DOHH2 (cell line): ENCODE data around the gene EDAR.

Source experiments
- CTCF ChIP-seq: fragments of 200-600 bp; sonication (generic); IDR thresholded peaks from one replicate; pipeline ENCODE4 v1.5.1; 2014; ENCODE audit warnings: antibody characterized with exemption, mild to moderate bottlenecking, low read depth, low read length; ENCODE audit not compliant: poor library complexity, severe bottlenecking
- EZH2phosphoT487 ChIP-seq: fragments of 200-600 bp; sonication (generic); IDR thresholded peaks from 2 replicates; pipeline ENCODE4 v1.6.1; 2017; ENCODE audit warnings: borderline replicate concordance, mild to moderate bottlenecking, antibody characterized with exemption, low read length, moderate library complexity, mixed read lengths

GRCh38 chr2:108853421-108853820, 135.6 kb downstream of the EDAR start:
- TF ChIP-seq EZH2phosphoT487 (no peak), CTCF (no peak)
